Breast epithelium (tissue), 3 donors: Measurements from ENCODE around the gene ARHGAP26.

Experiments used
- CTCF ChIP-seq, 3 donors: fragments of 450-650 bp; IDR thresholded peaks; one replicate each; pipeline ENCODE4 v1.5.1; 2016 to 2017; ENCODE audit warnings: antibody characterized with exemption in 3 of 3, mild to moderate bottlenecking in 3 of 3, moderate library complexity in 3 of 3
- POLR2AphosphoS5 ChIP-seq, 3 donors: sonication (generic); formaldehyde crosslinking; IDR thresholded peaks; one replicate each; pipeline ENCODE4 v1.6.1; 2017; ENCODE audit warnings: antibody characterized with exemption in 3 of 3

- TF ChIP-seq CTCF (IDR thresholded peaks at IDR 0.05), result no peak
- TF ChIP-seq POLR2AphosphoS5 (IDR thresholded peaks at IDR 0.05), result no peak
Observed at GRCh38 chr5:142997591-142997990, 227.4 kb downstream of the ARHGAP26 start.
